ENCODE results near the gene ARHGDIA. TPM values are rescaled to one million over a fixed set of nuclear protein-coding genes. Genes with fewer than 3 reads are reported as not detected.

The ARHGDIA gene
- total RNA-seq, 2 donors from 2014 or later = 564 to 643 TPM

- H3K9me3 ChIP-seq (ENCODE audit: control insufficient read depth, low read length, poor library complexity, severe bottlenecking) = no peaks in the 10 kb centered on the region
- Mint-ChIP-seq H3K27ac (no peak overlapping the region), H3K4me1 (peaks cover 6% of the 10 kb centered on the region), H3K36me3 (ENCODE audit: low read depth) (peaks cover 2% of the 10 kb centered on the region), H3K27me3 (no peaks in the 10 kb centered on the region), H3K4me3 (peak overlapping the region; percentile 80)
- ATAC-seq (no peak), DNase-seq (no peak)
These were observed 39.7 kb upstream of the ARHGDIA start for GRCh38 chr17:81910840-81911276.

GRCh38 chr17:81909966-81910839, 39.1 kb upstream of the ARHGDIA start:
- no peak for DNase-seq
- no peak overlapping the region for H3K27ac Mint-ChIP-seq
- no peaks in the 10 kb centered on the region for H3K27me3 Mint-ChIP-seq
- no peaks in the 10 kb centered on the region for H3K9me3 ChIP-seq (ENCODE audit: control insufficient read depth, low read length, poor library complexity, severe bottlenecking)
- no peak for ATAC-seq
- peak overlapping the region; percentile 80 for H3K4me3 Mint-ChIP-seq
- H3K4me1 Mint-ChIP-seq = peaks cover 4% of the 10 kb centered on the region
- peaks cover 2% of the 10 kb centered on the region for H3K36me3 Mint-ChIP-seq (ENCODE audit: low read depth)

DNA sequence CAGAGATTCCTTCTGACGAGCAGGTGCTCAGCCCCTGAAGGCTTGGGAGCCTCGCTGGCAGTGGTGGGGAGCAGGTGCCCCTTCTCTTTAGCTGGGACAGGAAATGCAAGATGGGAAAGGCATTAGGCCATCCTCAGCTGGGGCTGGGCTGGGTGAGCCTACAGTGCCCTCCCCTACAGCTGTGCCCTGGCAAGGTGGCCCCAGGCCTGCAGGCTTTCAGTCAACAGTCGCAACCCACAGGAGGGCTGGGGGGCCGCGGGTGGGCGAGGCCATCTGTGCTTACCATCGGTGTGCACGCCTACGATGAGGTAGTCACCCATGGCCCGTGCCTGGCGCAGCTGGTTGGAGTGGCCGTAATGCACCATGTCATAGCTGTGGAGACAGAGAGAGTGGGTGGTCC, 38.1 kb upstream of the ARHGDIA start:
- no peak overlapping the region for H3K4me3 Mint-ChIP-seq
- H3K27ac Mint-ChIP-seq = no peak overlapping the region
- H3K4me1 Mint-ChIP-seq = peaks cover 4% of the 10 kb centered on the region
- DNase-seq (no peak), ATAC-seq (no peak)
- H3K9me3 ChIP-seq (ENCODE audit: control insufficient read depth, low read length, poor library complexity, severe bottlenecking) = no peaks in the 10 kb centered on the region
- peaks cover 2% of the 10 kb centered on the region for H3K36me3 Mint-ChIP-seq (ENCODE audit: low read depth)
- no peaks in the 10 kb centered on the region for H3K27me3 Mint-ChIP-seq

DNA sequence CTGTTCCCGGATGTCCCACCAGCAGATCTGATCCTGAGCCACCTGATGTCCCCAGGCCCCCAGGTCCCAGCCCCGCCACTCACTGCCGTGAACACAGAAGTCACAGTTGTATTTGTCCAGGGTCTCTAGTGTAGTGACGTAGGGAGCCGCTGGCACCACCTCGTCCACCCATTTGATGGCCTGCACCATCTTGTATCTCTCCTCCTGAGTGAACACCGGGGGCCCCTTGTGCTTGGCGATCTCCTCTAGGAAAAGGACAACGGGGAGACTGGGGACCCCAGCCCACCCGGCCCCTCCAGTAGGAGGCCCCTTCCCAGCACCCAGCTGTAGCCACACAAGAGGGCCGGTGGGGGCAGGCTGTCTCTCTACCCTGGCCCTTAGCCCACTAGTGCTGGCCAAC, 37.7 kb upstream of the ARHGDIA start:
- no peak overlapping the region for H3K27ac Mint-ChIP-seq
- no peaks in the 10 kb centered on the region for H3K27me3 Mint-ChIP-seq
- DNase-seq = no peak
- ATAC-seq = no peak
- H3K9me3 ChIP-seq (ENCODE audit: control insufficient read depth, low read length, poor library complexity, severe bottlenecking) = no peaks in the 10 kb centered on the region
- peaks cover 4% of the 10 kb centered on the region for H3K4me1 Mint-ChIP-seq
- no peak overlapping the region for H3K4me3 Mint-ChIP-seq
- H3K36me3 Mint-ChIP-seq (ENCODE audit: low read depth) = peaks cover 4% of the 10 kb centered on the region

DNA sequence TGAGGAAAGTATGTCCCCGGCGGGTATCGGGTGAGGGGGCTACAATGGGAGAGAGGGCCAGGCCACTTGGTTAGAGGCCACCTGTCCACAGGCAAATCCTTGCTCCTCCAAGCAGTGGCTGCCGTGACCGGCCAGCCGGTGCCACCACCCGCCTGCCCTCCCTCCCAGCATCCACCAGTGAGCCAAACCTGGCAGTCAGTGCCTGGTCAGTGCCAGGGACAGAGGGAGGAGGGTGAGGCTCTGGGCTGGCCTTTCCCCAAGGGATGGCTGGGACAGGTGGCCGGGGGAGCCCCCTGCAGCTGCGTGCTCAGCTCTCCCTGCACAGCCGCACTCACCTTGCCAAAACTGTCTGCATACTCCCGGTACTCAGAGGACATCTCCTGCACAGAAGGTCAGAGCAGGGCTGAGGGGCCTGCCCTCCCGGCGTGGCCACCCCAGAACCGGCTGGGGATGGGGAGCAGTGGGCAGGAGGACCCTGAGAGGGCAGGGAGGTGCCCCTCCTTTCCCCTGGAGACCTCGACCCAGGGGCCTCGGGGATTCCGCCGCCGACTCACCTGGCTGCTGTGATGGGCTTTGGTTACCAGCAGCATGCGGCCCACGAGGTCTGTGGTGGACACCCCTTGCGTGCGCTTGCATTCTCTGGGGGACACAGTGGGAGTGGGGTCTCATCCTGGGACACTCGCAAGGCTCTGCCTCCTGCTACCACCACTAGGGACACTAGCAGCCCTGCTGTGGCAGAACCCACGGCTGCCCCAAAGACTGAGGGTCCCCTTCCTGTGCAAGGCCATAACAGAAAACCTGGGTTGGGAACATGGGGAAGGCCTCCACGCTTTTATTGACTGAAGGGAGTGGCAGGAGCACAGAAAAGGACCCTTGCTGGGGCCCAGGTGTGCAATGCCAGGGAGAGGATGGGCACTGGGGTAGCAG, 36.3 kb upstream of the ARHGDIA start:
- no peak for ATAC-seq
- H3K36me3 Mint-ChIP-seq (ENCODE audit: low read depth) = peaks cover 2% of the 10 kb centered on the region
- no peaks in the 10 kb centered on the region for H3K9me3 ChIP-seq (ENCODE audit: control insufficient read depth, low read length, poor library complexity, severe bottlenecking)
- no peak overlapping the region for H3K4me3 Mint-ChIP-seq
- H3K27ac Mint-ChIP-seq = no peak overlapping the region
- no peaks in the 10 kb centered on the region for H3K27me3 Mint-ChIP-seq
- DNase-seq = no peak
- peaks cover 4% of the 10 kb centered on the region for H3K4me1 Mint-ChIP-seq

DNA sequence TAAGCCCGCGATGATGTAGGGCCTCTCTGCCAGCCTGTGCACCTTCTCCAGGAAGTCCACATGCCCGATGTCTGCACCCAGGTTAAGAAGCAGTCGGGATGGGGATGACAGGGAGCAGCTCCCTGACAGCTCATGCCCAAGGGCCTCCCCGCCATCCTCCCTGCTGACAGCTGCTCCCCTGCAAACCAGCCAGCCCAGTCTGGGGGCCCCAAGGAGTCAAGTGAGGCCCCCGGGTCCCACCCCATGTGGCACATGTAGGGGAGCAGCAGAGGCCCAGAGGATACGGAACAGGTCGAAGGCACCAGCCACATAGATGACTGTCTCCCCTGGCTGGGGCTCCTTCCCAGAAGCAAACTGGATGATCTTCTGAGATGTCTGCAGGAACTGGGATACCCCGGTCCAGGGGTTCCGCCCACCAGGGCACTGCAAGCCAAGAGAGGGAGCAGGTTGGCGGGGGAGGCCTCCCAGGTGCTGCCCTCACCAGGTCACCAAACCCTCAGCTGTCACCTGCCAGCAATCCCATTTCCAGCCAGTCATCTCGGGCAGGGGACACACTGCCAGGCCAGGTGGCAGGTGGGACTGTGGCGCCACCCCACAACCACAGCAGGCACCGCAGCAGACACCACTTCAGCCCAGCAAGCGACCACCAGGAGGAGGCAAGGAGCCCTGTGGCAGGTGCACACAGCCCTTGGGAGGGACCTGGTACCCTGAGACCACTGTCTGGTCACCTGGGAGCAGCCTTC, 35.5 kb upstream of the ARHGDIA start:
- no peaks in the 10 kb centered on the region for H3K9me3 ChIP-seq (ENCODE audit: control insufficient read depth, low read length, poor library complexity, severe bottlenecking)
- Mint-ChIP-seq H3K36me3 (ENCODE audit: low read depth) (peaks cover 2% of the 10 kb centered on the region), H3K27me3 (no peaks in the 10 kb centered on the region), H3K4me1 (peaks cover 3% of the 10 kb centered on the region), H3K4me3 (no peak overlapping the region), H3K27ac (no peak overlapping the region)
- ATAC-seq (no peak), DNase-seq (no peak)

DNA sequence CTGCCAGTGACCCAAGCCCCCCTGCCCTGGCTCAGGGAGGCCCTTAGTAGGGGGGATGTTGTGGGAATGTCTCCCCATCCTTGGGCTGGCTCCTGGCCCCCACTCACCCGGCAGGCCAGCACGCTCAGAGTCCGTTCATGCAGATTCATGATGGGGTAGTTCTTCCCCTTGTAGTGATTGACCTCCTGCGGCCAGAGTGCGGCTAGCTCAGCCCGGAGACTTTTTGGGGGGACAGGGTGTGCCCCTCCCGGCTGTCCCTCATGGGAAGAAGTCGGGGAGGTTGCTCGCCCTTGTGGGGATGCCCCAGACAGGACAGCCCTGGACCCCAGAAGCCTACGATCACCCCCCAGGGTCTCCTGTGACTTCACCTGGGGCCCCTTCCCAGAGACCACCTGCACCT, 34.9 kb upstream of the ARHGDIA start:
- no peak for ATAC-seq
- no peaks in the 10 kb centered on the region for H3K4me1 Mint-ChIP-seq
- no peaks in the 10 kb centered on the region for H3K9me3 ChIP-seq (ENCODE audit: control insufficient read depth, low read length, poor library complexity, severe bottlenecking)
- H3K36me3 Mint-ChIP-seq (ENCODE audit: low read depth) = peaks cover 2% of the 10 kb centered on the region
- DNase-seq = no peak
- no peak overlapping the region for H3K27ac Mint-ChIP-seq
- H3K27me3 Mint-ChIP-seq = peaks cover 6% of the 10 kb centered on the region
- no peak overlapping the region for H3K4me3 Mint-ChIP-seq

- Mint-ChIP-seq H3K36me3 (ENCODE audit: low read depth) (peaks cover 2% of the 10 kb centered on the region), H3K27me3 (peaks cover 11% of the 10 kb centered on the region), H3K4me3 (no peak overlapping the region), H3K4me1 (peaks cover 4% of the 10 kb centered on the region), H3K27ac (no peak overlapping the region)
- ATAC-seq (no peak), DNase-seq (no peak)
- no peaks in the 10 kb centered on the region for H3K9me3 ChIP-seq (ENCODE audit: control insufficient read depth, low read length, poor library complexity, severe bottlenecking)
These were observed 34.3 kb upstream of the ARHGDIA start for GRCh38 chr17:81905424-81905875.

DNA sequence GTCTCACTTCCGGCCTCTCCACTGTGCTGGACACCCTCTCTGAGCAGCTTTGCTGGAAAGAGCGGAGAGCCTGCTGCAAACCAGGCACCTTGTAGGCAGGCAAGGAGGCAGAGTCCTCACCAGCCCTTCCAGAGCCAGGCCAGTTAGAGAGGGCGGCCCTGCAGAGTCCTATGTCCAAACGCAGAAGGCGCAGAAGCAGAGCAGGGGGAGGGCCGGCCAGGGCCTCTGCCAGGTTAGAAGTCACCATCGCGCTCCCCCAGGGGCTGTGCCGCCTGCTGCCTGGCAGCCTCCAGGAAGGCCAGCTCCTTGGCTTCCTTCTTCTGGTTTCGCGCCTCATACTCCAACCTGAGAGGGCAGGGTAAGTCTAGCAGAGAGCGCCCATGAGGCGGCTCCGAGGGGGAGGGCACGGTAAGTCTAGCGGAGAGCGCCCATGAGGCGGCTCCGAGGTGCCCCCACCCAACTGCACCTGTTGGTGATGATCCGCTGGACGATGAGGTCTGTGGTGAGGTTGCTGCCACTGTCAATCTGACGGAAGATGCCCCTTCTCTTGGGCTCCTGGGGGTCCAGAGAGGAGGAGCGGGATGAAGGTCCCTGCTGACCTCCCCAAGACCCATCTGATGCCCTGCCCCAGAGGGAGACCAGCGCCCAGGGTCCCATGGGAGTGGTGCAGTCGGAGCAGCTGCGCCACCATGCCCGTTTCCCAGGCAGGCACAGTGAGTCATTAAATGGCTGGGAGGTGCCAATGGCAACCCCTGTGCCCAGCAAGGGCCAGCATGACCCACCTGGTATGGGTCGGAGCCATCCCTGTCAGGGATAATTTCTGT, 33.7 kb upstream of the ARHGDIA start:
- no peak for DNase-seq
- Mint-ChIP-seq H3K4me1 (peaks cover 4% of the 10 kb centered on the region), H3K4me3 (no peak overlapping the region), H3K27me3 (peaks cover 18% of the 10 kb centered on the region), H3K27ac (no peak overlapping the region), H3K36me3 (ENCODE audit: low read depth) (peaks cover 3% of the 10 kb centered on the region)
- ATAC-seq = no peak
- no peaks in the 10 kb centered on the region for H3K9me3 ChIP-seq (ENCODE audit: control insufficient read depth, low read length, poor library complexity, severe bottlenecking)

GRCh38 chr17:81903896-81904599, 32.9 kb upstream of the ARHGDIA start:
- H3K9me3 ChIP-seq (ENCODE audit: control insufficient read depth, low read length, poor library complexity, severe bottlenecking) = no peaks in the 10 kb centered on the region
- no peak overlapping the region for H3K27ac Mint-ChIP-seq
- DNase-seq (no peak), ATAC-seq (no peak)
- H3K36me3 Mint-ChIP-seq (ENCODE audit: low read depth) = peaks cover 3% of the 10 kb centered on the region
- H3K4me3 Mint-ChIP-seq = no peak overlapping the region
- peaks cover 4% of the 10 kb centered on the region for H3K4me1 Mint-ChIP-seq
- H3K27me3 Mint-ChIP-seq = peaks cover 19% of the 10 kb centered on the region

GRCh38 chr17:81903415-81903831, 32.3 kb upstream of the ARHGDIA start:
- Mint-ChIP-seq H3K4me1 (peaks cover 4% of the 10 kb centered on the region), H3K36me3 (ENCODE audit: low read depth) (peaks cover 3% of the 10 kb centered on the region), H3K4me3 (no peak overlapping the region), H3K27ac (no peak overlapping the region), H3K27me3 (peaks cover 19% of the 10 kb centered on the region)
- DNase-seq (no peak), ATAC-seq (no peak)
- H3K9me3 ChIP-seq (ENCODE audit: control insufficient read depth, low read length, poor library complexity, severe bottlenecking) = no peaks in the 10 kb centered on the region
